GM19238 (cell line): ENCODE results near the gene TIAM2.
"Not testable (repeated sequence)": the region's sequence is repeated elsewhere in the genome, so short reads cannot be mapped to it uniquely, and the experiment has no call there.

Experiments
- DNase-seq: peaks from one replicate; pipeline ENCODE4 v3.0.0; 2011; ENCODE audit warnings: low spot score; ENCODE audit not compliant: insufficient read length

Gene TIAM2

DNA sequence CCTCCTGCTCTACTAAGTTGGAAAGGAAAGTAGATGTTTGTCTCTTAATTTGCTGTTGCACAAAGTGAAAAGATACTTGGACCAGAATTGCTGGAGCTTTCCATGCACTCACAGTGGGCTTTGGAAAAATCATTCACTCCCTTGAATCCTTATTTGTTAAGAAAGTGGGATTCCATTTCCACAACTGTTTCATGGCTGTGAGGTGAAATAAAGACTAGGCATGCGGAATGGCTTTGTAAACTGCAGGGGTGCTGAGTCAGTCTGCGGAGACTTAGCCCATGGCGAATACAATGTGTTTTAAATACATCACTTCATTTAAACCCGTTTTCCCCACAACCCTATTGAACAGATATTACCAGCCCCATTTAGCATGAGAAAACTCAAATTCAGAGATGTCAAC is 231.9 kb downstream of the TIAM2 start:
- DNase-seq = no peak

DNA sequence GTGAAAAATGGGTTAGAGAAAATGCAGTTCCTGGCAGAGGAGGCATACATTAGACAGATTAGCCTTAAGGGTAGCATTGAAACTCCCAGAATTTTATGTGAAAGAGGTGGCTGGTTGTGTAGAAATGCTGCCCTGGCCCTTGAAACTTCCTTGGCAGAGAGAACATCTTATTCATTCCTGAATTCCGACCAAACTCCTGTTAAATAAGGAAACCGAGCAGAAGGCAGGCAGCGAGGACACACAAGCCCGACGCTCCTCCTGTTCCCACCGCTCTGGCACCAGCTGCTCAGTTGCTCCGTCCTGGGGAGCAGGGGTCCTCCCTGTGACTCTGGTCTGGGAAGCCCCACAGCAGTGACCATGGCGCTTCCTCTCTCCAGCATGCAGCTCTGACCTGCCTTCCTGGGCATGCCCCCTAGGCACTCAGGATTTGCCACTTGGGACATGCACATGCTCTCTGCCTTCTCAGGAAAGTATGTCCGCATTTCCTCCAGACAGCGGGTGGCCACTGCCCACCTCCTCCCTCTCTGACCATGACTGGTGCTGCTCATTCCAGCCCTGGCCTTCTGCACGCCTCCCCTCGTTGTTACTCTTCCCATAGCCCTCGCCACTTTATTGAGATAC is 233.5 kb downstream of the TIAM2 start:
- DNase-seq = no peak

DNA sequence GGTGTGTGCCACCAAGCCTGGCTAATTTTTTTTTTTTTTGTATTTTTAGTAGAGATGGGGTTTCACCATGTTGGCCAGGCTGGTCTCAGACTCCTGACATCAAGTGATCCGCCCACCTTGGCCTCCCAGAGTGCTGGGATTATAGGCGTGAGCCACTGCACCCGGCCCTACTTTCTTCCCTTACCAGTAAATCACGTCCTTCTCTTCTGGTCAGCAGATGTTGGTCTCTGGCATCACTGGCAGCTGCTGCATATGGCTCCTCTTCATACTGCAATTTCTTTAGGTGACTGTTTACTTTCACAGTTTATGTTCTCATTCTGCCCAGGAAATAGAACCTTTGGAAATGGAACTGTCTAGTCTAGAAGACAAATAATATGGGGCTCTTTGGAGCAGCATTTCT is 235.9 kb downstream of the TIAM2 start:
- not testable (repeated sequence) for DNase-seq

DNA sequence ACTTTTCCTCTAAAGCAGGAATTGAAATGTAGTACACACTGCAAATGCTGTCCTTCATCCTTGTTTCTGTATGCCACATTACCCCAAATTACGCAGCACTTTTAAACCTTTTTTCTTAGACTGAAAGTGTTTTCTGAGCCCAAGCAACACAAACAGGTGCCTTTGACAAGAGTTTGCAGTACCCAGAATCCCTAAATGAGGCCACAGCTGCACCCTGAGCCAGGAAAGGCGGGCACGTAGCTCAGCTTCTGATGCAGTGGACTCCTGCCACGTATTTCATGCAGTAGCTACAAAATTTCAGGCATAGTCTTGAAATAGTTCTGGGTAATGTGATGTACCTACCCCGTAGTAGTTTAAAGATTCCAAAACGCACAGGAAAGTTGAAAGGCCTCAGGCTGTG is 237.7 kb downstream of the TIAM2 start:
- no peak for DNase-seq

DNA sequence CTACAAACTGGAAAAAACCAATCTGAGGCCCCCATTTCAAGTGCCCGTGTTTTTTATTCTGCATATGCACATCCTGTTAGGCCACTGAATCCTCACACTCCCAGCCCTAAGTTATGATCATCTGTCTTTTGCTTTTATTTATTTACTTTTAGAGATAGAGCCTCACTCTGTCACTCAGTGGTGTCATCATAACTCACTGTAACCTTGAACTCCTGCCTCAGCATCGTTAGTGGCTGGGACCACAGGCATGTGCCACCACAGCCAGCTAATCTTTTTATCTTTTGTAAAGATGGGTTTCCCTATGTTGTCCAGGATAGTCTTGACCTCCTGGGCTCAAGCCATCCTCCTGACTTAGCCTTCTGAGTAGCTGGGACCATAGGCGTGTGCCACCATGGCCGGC is 239.1 kb downstream of the TIAM2 start:
- no peak for DNase-seq

DNA sequence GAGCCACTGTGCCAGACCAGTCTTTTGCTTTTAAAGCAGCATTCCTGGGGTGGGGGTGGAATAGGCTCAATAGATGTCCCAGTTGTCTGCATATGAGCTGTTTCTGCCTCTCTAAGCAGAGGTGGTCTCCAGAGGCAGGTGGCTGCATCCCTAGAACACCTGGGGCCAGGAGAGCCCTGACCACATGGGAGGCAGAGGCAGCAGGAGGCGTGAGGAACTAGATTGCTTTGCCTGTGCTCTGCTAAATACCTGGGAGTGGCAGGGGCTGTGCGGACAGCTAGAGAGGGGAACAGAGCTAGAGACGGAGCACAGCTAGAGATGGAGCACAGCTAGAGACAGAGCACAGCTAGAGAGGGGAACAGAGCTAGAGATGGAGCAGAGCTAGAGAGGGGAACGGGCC is 239.6 kb downstream of the TIAM2 start:
- DNase-seq = no peak

DNA sequence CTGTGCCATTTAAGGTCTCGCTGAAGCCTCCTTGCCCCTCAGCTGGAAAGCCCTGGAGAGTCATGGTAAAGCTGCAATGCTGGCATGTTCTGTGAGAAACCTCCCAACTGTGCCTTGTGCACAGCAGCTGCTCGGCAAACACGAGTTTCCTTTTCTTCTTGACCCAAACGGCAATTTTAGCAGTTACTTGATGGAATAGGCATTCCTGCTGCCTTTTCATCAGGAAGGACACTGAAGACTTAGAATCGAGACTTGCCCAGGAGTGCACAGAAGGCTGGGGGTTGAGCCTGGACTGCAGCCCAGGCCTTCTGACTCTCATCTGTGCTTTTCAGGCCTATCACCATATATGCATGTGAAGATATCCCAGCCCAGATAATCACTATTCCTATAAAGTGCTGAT is 240.0 kb downstream of the TIAM2 start:
- no peak for DNase-seq

DNA sequence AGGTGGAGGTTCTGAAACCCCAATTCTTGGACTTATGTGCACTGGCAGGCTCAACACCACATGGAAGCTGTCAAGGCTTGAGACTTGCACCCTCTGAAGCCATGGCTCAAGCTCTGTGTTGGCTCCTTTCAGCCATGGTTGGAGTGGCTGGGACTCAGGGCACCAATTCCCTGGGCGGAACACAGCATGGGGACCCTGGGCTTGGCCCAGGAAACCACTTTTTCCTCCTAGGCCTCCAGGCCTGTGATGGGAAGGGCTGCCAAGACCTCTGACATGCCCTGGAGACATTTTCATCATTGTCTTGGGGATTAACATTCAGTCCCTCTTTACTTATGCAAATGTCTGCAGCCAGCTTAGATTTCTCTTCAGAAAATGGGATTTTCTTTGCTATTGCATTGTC is 242.5 kb downstream of the TIAM2 start:
- no peak for DNase-seq

DNA sequence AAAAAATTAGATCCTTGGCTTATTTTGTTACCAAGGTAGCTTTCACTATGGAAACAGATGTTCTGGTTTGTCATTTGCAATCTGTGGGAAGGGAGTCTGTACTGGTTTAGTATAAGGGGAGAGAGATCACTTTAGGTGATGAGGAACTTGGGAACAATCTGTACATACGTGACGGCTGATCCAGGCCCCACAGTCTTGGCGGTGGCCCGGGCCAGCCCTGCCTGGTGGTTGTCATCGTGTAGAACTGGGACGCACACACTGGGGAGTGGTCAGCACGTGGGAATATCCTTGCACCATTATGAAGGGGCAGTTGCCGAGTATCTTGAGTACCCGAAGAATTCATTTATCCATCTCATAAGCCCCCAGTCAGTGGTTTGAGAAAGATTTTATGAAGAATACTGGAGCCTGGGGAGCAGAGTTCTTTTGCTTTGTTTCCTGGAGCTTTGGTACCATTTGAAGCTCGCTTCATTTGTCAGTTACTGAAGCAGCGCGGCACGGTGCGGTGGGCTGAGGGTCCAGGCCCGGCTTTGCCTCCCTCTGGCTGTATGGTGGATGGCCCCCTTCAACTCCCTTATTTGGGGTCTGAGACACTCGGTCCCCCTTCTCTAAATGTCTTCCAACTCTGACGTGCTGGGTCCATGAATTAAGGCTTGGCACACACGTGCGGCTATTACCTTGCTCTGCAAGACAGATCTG is 245.9 kb downstream of the TIAM2 start:
- no peak for DNase-seq

DNA sequence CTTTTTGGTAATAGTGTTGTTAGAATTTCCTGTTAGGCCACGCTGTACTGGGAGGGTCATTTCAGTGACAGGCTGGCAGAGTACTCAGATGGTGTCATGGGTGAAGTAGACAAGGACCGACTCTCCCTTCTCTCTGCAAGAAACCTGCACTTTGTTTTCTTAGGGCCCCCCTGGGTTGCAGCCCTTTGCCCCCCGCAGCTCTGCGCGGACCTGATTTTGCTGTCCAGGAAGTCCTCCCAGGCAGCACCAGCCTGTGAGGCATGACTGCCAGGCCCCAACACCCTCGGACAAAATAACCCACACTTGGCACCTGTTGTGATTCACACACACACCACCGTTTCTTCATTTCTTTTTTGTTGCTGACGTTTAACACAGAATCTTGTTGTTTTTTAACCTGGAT is 246.9 kb downstream of the TIAM2 start:
- DNase-seq = no peak

DNA sequence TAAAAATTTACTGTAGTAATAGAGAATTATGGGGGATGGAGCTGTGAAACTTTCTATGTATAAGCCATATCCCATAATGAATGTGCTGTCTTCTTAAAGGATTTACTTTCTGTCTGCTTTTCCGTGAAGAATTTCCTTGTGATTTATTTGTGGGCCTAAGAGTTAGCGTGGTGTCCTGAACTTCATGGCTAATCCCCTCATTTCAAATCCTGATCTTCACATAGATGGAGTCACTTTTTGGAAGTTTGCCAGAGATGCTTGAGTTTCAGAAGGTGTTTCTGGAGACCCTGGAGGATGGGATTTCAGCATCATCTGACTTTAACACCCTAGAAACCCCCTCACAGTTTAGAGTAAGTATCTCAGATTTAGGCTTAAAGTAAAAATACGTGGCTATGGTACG is 249.3 kb downstream of the TIAM2 start:
- no peak for DNase-seq

DNA sequence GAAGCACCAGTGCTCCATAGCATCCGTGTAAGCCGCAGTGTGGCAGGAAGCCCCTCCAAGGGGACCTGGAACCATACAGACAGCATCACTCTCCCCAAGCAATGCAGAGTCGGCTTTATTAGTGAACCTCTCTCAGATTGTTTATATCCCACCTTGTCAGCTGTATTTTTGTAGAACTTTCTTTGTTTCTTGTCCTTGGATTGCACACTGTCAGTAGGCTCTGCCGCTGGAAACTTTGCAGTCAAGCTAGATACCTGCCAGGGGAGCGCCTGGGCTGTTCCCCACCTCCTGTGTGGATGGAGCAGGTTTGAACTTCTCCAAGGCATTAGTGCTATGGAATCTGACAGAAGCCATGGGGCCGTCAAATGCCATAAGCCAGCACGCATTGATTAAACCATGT is 250.1 kb downstream of the TIAM2 start:
- DNase-seq = no peak

DNA sequence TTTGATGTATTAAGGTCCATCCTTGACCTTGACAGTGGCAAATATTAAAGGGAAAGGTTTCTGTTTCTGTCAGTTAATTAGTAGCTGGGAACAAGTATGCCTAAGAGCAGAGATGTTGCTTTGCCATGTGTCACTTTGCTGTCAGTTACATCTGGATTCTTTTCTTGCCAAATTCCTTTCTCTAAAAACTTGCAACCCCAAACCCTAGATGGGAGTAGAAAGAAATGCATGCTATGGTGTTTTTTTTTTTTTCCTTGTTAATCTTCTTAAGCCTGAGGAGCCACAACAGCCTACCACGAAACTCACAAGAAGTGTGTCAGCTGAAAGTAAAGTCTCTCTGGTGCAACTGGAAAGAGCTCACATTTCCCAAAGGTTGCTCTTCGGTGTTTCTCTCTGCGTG is 250.7 kb downstream of the TIAM2 start:
- DNase-seq = no peak

DNA sequence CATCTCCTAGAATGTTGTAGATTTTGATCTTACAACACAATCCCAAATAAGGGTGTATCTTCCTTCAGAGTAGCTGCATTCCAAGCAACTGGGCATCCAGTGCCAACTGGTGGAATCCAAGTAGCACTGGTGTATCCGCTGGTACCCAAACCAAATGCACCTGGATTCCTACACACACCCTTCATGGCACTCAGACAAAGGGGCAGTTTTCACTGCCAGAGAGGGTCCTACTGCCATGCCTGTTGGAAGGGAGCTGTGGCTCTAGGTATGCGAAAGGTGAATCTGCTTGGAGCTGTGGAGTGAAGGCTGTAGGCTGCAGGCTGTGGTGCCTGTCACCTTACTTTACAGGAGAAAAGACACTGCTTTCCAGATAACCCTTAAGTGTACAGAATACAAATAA is 251.7 kb downstream of the TIAM2 start:
- DNase-seq = no peak

DNA sequence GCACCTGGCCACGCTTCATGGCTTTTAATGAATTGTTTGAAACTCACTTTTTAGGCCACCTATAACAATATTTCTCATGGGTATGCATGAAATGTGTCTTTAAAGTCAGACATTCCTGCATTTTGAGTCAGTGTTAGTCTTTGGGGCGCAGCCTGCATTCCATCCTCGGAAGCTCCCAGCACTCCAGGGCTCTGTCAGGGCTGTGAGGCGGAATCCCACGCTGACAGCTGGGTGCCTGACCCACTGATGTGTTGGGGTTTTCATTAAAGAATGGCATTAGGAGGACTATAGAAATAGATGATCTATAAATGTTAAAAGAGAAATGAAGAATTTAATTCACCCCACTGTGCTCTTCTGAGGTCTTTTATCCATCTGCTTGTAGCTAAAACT is 252.5 kb downstream of the TIAM2 start:
- DNase-seq = no peak

DNA sequence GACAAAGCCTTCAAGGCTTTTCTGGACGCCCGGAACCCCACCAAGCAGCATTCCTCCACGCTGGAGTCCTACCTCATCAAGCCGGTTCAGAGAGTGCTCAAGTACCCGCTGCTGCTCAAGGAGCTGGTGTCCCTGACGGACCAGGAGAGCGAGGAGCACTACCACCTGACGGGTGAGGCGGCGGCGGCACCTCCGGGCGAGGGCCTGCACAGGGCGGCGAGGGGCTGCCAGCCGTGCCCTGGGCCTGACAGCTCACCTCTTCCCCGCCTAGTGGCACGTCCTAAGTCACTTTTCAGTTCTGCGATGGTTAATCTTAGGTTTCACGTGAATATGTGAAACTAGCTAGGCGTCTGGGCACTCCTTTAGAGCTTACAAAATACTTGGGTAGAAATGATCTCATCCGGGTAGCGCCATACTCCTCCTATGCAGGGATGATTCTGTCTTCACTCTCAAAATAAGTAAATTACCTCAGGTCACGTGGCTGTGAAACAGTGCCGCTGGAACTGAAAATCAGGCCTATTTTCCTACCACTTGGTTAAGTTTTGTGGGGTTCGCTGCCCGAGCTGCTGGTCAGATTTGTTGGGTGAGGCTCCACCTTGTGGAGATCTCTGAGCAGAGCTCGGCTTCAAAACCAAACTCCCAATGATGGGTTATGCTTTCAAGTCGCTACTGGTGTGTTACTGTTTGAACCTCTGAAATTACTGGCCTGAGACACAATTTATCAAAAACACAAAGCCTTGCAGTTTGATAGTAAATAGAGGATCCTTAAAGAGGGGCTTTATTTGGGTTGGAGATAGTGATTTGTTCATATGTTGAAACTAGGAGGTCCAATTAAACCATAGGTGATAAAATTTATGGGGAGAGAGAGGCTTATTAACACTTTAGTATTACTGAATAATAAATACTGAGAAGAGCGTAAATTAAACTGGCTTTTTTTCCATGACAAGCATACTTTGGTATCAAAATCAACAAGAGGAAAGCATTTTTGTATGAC is 253.2 kb downstream of the TIAM2 start:
- peak; percentile 29 for DNase-seq

DNA sequence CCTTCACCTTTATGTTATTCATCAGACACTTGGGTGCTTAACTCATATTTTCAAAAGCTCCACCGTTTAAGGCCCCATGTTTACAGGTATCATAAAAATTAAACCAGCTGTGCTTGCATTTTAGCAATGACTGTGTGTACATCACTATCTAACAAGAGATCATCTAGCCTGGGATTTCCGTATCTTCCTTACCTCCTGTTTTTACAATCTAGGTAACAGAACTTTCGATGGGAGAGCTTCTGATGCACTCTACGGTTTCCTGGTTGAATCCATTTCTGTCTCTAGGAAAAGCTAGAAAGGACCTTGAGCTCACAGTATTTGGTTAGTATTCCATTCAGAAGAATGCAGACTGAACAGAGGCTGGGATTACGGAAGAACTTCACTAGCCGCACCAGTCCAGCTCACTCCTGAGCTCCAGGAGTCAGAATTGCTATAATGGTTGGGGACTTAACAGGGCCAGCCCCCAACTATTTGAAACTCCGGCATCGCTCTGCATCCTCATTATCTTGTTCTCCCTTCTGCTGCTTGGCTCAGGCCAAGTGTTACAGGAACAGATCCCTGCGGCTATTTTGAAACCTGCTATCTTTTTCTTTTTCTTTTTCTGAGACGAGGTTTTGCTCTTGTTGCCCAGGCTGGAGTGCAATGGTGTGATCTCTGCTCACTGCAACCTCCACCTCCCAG is 255.7 kb downstream of the TIAM2 start:
- DNase-seq = no peak

DNA sequence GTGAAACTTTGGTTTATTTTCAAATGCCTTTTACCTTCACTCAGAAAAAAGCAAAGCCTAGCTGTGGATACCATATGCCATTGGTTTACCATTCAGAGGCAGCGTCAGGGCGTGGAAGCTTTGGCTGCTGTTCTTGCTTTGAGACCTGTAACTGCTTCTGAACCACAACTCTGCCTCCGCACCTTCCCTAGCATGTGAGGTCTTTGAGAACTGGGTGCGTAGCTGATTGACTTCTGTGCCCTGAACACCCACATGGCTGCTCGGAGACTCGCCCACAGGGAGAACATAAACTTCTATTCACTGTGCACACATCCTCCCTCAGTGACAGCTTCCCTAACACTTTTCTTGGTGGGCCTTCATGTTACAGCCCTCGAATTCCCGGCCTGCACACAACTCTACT is 257.5 kb downstream of the TIAM2 start:
- DNase-seq = no peak

DNA sequence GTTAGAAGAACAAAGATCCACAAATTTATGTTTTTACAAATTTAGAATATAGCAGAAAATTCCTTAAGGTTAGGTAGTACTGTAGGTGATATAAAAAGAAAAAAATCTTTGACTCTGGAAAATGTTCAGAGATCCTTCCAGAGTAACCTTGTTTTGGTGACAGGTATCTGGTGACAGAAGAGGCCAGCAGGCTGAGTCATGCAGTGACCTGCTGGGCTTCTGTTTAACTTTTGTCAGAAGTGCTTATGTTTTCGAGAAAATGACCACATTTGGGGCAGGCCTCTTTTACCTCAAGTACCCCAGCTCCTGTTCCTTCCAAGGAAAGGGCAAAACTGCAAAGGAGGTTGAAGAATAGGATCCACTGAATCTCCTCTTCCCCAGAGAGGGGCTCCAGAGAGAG is 258.2 kb downstream of the TIAM2 start:
- DNase-seq = no peak

DNA sequence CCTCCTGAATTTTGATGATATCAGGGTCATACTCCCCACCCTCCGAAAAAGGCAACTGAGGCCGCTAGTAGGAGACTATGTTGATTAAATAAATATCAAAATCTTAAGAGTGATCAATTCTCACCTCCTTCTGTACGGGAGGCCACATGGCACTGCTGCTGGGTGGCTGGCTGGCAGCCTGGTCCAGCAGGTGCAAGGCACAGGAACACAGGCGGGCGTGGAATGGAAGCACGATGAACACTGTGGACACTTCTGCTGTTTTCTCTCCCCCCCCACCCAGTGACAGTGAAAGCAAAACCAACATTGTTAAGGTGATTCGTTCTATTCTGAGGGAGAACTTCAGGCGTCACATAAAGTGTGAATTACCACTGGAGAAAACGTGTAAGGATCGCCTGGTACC is 259.0 kb downstream of the TIAM2 start:
- no peak for DNase-seq

DNA sequence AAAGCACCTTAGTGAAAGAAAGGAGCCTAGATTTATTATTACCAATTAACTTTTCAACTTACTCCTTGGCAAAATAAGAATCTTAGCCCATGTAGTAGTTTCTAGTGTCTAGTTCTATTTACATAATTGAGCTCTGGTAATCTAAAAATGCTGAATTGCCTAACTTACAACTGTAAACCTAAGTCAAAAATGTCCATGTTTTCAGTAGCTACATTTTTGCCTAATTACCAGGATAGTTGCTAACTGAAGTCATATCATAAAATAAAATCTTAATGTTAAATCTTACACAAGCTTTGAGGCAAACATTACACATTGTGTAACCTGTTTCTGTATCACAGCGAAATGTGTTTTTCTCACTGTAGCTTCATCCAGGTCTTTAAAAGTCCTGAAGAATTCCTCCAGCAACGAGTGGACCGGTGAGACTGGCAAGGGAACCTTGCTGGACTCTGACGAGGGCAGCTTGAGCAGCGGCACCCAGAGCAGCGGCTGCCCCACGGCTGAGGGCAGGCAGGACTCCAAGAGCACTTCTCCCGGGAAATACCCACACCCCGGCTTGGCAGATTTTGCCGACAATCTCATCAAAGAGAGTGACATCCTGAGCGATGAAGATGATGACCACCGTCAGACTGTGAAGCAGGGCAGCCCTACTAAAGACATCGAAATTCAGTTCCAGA is 261.1 kb downstream of the TIAM2 start:
- DNase-seq = no peak
